Ishikawa (cell line): ENCODE data around the gene PCNX3.

Source experiments
- CEBPB ChIP-seq: IDR thresholded peaks from 2 replicates; pipeline ENCODE4 v1.6.1; 2012
- CREB1 ChIP-seq: IDR thresholded peaks from 2 replicates; pipeline ENCODE4 v1.6.1; 2012; ENCODE audit warnings: low read depth
- EGR1 ChIP-seq: IDR thresholded peaks from 2 replicates; pipeline ENCODE4 v1.6.1; 2012
- EP300 ChIP-seq: IDR thresholded peaks from 2 replicates; pipeline ENCODE4 v1.6.1; 2012; ENCODE audit warnings: borderline replicate concordance
- FOXM1 ChIP-seq: IDR thresholded peaks from 2 replicates; pipeline ENCODE4 v1.6.1; 2012; ENCODE audit warnings: low read depth, borderline replicate concordance
- NFIC ChIP-seq: IDR thresholded peaks from 2 replicates; pipeline ENCODE4 v1.6.1; 2012
- RAD21 ChIP-seq: IDR thresholded peaks from 2 replicates; pipeline ENCODE4 v1.6.1; 2012; ENCODE audit warnings: low read depth
- TAF1 ChIP-seq: IDR thresholded peaks from 2 replicates; pipeline ENCODE4 v1.6.1; 2012; ENCODE audit warnings: low read depth, mild to moderate bottlenecking
- TCF12 ChIP-seq: IDR thresholded peaks from 2 replicates; pipeline ENCODE4 v1.6.1; 2012; ENCODE audit warnings: low read depth
- TEAD4 ChIP-seq: IDR thresholded peaks from 2 replicates; pipeline ENCODE4 v1.6.1; 2012
- YY1 ChIP-seq: IDR thresholded peaks from 2 replicates; pipeline ENCODE4 v1.6.1; 2012; ENCODE audit warnings: low read depth
- ZBTB7A ChIP-seq: IDR thresholded peaks from 2 replicates; pipeline ENCODE4 v1.6.1; 2012; ENCODE audit warnings: low read depth
- TF ChIP-seq, protein P1 (sequence below): IDR thresholded peaks from 2 replicates; pipeline ENCODE4 v1.6.1; 2012
- TF ChIP-seq, protein P2 (sequence below): IDR thresholded peaks from 2 replicates; pipeline ENCODE4 v1.6.1; 2012; ENCODE audit warnings: low read depth, mild to moderate bottlenecking
- TF ChIP-seq, protein P3 (sequence below): IDR thresholded peaks from 2 replicates; pipeline ENCODE4 v1.6.1; 2012

PCNX3 gene

DNA sequence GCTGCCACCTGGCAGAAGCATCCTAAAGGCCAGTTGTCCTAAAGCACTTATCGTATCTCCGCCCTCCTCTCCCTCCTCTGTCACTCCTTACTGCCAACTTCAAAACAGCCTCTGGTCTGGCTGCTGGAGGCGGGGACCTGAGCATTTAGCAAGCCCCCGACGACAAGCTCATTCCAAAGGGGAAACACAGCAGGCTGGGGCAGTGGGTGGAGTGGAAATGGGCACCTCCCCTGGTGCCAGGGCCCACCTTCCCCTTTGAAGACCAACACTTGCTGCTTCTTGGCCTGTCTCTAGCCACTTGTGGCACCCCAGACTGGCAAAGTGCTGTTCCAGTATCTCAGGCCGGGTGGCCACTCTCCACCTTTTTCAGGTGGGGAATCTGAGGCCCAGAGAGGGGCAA lies 5.2 kb upstream of the PCNX3 start:
- no peak for TF ChIP-seq TCF12
- no peak for TF ChIP-seq RAD21
- TF ChIP-seq, protein P1, sequence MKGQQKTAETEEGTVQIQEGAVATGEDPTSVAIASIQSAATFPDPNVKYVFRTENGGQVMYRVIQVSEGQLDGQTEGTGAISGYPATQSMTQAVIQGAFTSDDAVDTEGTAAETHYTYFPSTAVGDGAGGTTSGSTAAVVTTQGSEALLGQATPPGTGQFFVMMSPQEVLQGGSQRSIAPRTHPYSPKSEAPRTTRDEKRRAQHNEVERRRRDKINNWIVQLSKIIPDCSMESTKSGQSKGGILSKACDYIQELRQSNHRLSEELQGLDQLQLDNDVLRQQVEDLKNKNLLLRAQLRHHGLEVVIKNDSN = no peak
- TF ChIP-seq TEAD4 = no peak
- TF ChIP-seq ZBTB7A = no peak
- TF ChIP-seq NFIC = no peak
- no peak for TF ChIP-seq CREB1
- TF ChIP-seq EGR1 = no peak
- no peak for TF ChIP-seq YY1

DNA sequence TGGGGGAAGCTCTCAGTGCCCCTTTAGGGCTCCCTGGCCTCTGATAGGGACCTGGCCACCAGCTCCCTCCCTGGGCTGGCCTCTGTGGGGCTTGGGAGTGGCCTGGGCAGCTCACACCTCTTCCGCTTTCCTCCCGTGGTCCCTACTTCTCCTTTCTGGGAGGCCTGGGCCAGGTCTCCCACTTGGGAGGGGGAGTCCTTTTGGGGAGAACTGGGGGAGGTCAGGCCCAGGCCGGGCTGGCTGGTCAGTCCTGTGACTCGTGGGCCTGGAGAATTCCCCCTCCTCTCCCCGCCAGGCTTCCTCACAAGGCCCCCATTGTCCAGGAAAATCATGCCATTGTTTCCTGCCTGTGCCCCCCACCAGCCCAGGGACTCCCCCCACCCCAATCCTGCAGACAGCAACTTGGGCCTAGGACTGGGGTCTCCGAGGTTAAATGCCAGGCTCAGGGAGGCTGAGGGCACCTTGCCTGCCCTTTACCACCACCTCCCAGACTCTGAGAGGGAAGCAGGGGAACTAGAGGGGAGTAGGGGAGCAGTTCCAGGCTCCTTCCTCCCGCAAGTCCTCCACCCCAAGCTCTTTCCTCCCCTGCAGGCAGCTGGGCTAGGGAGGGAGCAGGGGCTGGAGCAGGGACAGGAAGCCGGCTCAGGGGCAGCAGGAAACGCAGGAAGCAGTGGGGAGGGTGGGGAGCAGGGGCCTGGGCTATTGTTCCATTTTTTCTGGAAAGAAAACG lies 4.4 kb upstream of the PCNX3 start:
- TF ChIP-seq TEAD4 = no peak
- no peak for TF ChIP-seq CEBPB
- TF ChIP-seq YY1 = no peak
- TF ChIP-seq, protein P1 = no peak
- no peak for TF ChIP-seq TAF1
- TF ChIP-seq TCF12 = no peak
- no peak for TF ChIP-seq EP300
- TF ChIP-seq FOXM1 = no peak
- TF ChIP-seq, protein P2, sequence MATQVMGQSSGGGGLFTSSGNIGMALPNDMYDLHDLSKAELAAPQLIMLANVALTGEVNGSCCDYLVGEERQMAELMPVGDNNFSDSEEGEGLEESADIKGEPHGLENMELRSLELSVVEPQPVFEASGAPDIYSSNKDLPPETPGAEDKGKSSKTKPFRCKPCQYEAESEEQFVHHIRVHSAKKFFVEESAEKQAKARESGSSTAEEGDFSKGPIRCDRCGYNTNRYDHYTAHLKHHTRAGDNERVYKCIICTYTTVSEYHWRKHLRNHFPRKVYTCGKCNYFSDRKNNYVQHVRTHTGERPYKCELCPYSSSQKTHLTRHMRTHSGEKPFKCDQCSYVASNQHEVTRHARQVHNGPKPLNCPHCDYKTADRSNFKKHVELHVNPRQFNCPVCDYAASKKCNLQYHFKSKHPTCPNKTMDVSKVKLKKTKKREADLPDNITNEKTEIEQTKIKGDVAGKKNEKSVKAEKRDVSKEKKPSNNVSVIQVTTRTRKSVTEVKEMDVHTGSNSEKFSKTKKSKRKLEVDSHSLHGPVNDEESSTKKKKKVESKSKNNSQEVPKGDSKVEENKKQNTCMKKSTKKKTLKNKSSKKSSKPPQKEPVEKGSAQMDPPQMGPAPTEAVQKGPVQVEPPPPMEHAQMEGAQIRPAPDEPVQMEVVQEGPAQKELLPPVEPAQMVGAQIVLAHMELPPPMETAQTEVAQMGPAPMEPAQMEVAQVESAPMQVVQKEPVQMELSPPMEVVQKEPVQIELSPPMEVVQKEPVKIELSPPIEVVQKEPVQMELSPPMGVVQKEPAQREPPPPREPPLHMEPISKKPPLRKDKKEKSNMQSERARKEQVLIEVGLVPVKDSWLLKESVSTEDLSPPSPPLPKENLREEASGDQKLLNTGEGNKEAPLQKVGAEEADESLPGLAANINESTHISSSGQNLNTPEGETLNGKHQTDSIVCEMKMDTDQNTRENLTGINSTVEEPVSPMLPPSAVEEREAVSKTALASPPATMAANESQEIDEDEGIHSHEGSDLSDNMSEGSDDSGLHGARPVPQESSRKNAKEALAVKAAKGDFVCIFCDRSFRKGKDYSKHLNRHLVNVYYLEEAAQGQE = no peak

DNA sequence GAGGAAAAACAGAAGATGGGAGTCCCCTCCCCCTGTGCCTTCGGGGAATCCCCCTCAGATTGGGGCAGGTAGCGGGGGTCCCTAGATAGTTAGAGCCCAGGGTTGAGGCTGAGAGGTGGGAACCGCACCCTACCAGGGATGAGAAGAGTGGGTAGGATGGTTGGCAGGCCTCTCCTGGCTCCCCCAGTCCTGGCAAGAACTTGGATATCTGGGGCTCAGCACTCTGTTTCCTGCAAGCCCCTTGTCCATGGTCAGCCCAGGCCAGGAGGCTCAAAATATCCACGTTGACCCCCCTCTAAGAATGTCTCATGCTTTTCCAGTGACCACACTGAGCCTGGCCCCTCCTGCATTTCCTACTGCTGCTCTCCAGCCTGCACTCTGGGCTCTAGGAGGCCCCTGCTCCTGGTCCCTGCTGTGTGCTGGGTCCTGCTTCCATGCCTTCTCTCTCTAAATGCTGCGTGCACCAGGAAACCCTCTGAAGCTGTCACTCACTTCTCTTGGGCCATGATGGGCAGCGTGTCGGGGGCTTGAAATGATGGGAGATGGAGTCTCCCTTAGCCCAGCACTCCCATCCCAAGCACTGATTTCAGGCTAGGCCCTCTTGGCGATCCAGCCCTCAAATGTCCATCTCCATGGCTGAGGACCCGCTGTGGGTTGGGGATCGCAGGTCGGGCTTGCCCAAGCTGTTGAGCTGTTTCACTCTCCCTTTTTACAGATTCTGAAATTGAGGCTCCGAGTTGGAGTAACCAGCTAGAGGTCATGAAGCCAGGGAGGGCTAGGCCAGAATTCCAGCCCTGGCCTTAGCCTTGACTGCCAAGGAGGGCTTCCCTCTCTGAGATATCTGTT lies 3.6 kb upstream of the PCNX3 start:
- no peak for TF ChIP-seq TEAD4
- TF ChIP-seq TCF12 = no peak
- TF ChIP-seq NFIC = no peak
- TF ChIP-seq, protein P2 = no peak
- no peak for TF ChIP-seq EGR1
- TF ChIP-seq TAF1 = no peak
- TF ChIP-seq, protein P1 = no peak
- TF ChIP-seq EP300 = no peak
- TF ChIP-seq, protein P3, sequence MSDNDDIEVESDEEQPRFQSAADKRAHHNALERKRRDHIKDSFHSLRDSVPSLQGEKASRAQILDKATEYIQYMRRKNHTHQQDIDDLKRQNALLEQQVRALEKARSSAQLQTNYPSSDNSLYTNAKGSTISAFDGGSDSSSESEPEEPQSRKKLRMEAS = no peak

DNA sequence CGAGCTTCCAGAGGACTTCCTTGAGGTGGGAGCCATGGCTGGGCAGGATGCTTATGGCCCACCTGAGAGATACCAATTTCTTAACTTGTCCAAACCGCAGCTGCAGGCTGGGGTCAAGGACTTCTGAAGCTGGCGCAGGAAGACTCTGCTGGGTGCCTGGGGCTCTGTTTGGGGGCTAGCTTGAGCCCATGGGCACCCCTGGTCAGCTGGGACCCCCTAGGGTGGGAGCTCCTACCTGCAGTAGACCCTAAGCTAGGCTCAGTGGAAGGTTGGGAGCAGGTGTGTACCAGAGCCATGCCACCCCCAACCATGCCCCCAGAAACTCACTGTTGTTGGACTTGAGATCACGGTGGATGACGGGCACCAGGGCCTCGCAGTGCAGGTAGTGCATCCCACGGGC lies 2.9 kb upstream of the PCNX3 start:
- TF ChIP-seq, protein P3 = no peak
- TF ChIP-seq ZBTB7A = no peak
- TF ChIP-seq, protein P2 = no peak
- TF ChIP-seq TCF12 = no peak
- TF ChIP-seq, protein P1 = no peak
- TF ChIP-seq TEAD4 = no peak
- no peak for TF ChIP-seq FOXM1
- TF ChIP-seq RAD21 = no peak
- no peak for TF ChIP-seq EP300
- TF ChIP-seq NFIC = no peak
- no peak for TF ChIP-seq TAF1
- no peak for TF ChIP-seq CEBPB
- TF ChIP-seq YY1 = no peak
- TF ChIP-seq CREB1 = no peak
- no peak for TF ChIP-seq EGR1
